KG1 (cell line): ENCODE data around the gene MUCL3.
A peak's percentile ranks its signal among the peaks of the same experiment; 100 is the strongest.
"Not testable (repeated sequence)": the region's sequence is repeated elsewhere in the genome, so short reads cannot be mapped to it uniquely, and the experiment has no call there.

Experiments
- DNase-seq: peaks from one replicate; lab custom pipeline; 2025; lab: John Stamatoyannopoulos, UW

The MUCL3 gene

GRCh38 chr6:30939473-30939872 lies 1.3 kb upstream of the MUCL3 start:
- no peak for DNase-seq

- no peak for DNase-seq
Observed at GRCh38 chr6:30942338-30943060, 1.7 kb downstream of the MUCL3 start.

GRCh38 chr6:30944051-30944450 lies 3.3 kb downstream of the MUCL3 start:
- DNase-seq = no peak

- no peak for DNase-seq
Observed at GRCh38 chr6:30945281-30945680, 4.5 kb downstream of the MUCL3 start.

- DNase-seq = no peak
Observed at GRCh38 chr6:30947231-30947630, 6.5 kb downstream of the MUCL3 start.

GRCh38 chr6:30948811-30949210 lies 8.0 kb downstream of the MUCL3 start:
- no peak for DNase-seq

GRCh38 chr6:30951907-30952469 lies 11.2 kb downstream of the MUCL3 start:
- no peak for DNase-seq

- DNase-seq = no peak
Observed at GRCh38 chr6:30954631-30955366, 14.0 kb downstream of the MUCL3 start.

GRCh38 chr6:30955367-30956042 lies 14.7 kb downstream of the MUCL3 start:
- DNase-seq = peak; percentile 10

- DNase-seq = no peak
Observed at GRCh38 chr6:30957716-30958115, 16.9 kb downstream of the MUCL3 start.

- DNase-seq = no peak
Observed at GRCh38 chr6:30960907-30961673, 20.3 kb downstream of the MUCL3 start.

- DNase-seq = no peak
Observed at GRCh38 chr6:30962716-30963115, 21.9 kb downstream of the MUCL3 start.

- no peak for DNase-seq
Observed at GRCh38 chr6:30963641-30964040, 22.9 kb downstream of the MUCL3 start.

GRCh38 chr6:30964075-30964474 lies 23.3 kb downstream of the MUCL3 start:
- DNase-seq = no peak

GRCh38 chr6:30965140-30965601 lies 24.4 kb downstream of the MUCL3 start:
- no peak for DNase-seq

- no peak for DNase-seq
Observed at GRCh38 chr6:30966154-30966553, 25.4 kb downstream of the MUCL3 start.

- not testable (repeated sequence) for DNase-seq
Observed at GRCh38 chr6:30969171-30969570, 28.4 kb downstream of the MUCL3 start.

GRCh38 chr6:30970946-30971345 lies 30.2 kb downstream of the MUCL3 start:
- DNase-seq = no peak

GRCh38 chr6:30972816-30973215 lies 32.0 kb downstream of the MUCL3 start:
- DNase-seq = no peak

GRCh38 chr6:30974490-30975252 lies 33.9 kb downstream of the MUCL3 start:
- no peak for DNase-seq

GRCh38 chr6:30979141-30979540 lies 38.4 kb downstream of the MUCL3 start:
- DNase-seq = no peak
